ENCODE data around the gene AKAP8L. TPM values are rescaled to one million over a fixed set of nuclear protein-coding genes. Genes with fewer than 3 reads are reported as not detected.
"Not testable (repeated sequence)": the region's sequence is repeated elsewhere in the genome, so short reads cannot be mapped to it uniquely, and the experiment has no call there.

The AKAP8L gene
- total and polyA plus RNA-seq, 2 of the 8 experiments (the other 6 are each of a cell fraction or from before 2014, with no cell fraction given), result 75.1 to 138 TPM

DNA sequence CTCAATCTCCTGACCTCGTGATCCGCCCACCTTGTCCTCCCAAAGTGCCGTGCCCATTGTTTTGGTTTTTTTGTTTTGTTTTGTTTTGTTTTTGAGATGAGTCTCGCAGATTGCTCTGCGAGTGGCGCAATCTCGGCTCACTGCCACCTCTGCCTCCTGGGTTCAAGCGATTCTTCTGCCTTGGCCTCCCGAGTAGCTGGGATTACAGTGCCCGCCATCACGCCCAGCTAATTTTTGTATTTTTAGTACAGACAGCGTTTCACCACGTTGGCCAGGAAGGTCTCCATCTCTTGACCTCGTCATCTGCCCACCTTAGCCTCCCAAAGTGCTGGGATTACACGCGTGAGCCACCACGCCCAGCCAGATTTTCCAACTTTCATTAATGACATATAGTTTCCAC is 23.5 kb downstream of the AKAP8L start:
- H3K4ac ChIP-seq (replicated peaks; ENCODE audit: insufficient read length, low read depth, low read length); H3K14ac ChIP-seq (ENCODE audit: insufficient read length); H2BK20ac ChIP-seq (ENCODE audit: low read length); H3K27me3 ChIP-seq (replicated peaks in 1 of 4; ENCODE audit: control insufficient read depth in 3 of 4, extremely low read depth in 1 of 4, insufficient read depth in 3 of 4, low read length in 3 of 4); H3K23me2 ChIP-seq (ENCODE audit: low read depth, low read length); H2BK5ac ChIP-seq (ENCODE audit: low read depth, low read length); H3K4me1 ChIP-seq (replicated peaks in 1 of 4; ENCODE audit: control insufficient read depth in 3 of 4, insufficient read depth in 4 of 4, low read length in 3 of 4); CTCF ChIA-PET (ENCODE audit: partially characterized antibody); H3K4me2 ChIP-seq (ENCODE audit: insufficient read depth in 1 of 2, low read depth in 2 of 2, low read length in 2 of 2); FAIRE-seq; H3K9me3 ChIP-seq (ENCODE audit: insufficient read depth in 2 of 2, low read depth in 1 of 2, low read length in 1 of 2); H3K23ac ChIP-seq (ENCODE audit: insufficient read length); H4K5ac ChIP-seq (ENCODE audit: insufficient read length, low read depth, low read length); H4K91ac ChIP-seq (replicated peaks; ENCODE audit: insufficient read length, low read length); H2BK15ac ChIP-seq (ENCODE audit: low read length); H3K18ac ChIP-seq (ENCODE audit: extremely low read depth, low read length); H2BK120ac ChIP-seq (replicated peaks; ENCODE audit: low read depth, low read length); H4K8ac ChIP-seq (ENCODE audit: extremely low read depth, insufficient read depth, low read length); H3K79me1 ChIP-seq (ENCODE audit: low read depth, low read length); H2AK5ac ChIP-seq (ENCODE audit: low read depth, low read length); DNase-seq (ENCODE audit: low read depth in 1 of 2, low spot score in 2 of 2); H2BK12ac ChIP-seq (ENCODE audit: low read depth, low read length); H2AFZ ChIP-seq (ENCODE audit: low read length); H3K56ac ChIP-seq (replicated peaks; ENCODE audit: insufficient read length, low read depth, low read length); H3K4me3 ChIP-seq (ENCODE audit: extremely low read depth in 1 of 4, insufficient read depth in 2 of 4, low read depth in 3 of 4, low read length in 4 of 4); H3K9ac ChIP-seq (replicated peaks in 1 of 4; ENCODE audit: extremely low read depth in 1 of 4, low read depth in 3 of 4, low read length in 3 of 4); H3K27ac ChIP-seq (ENCODE audit: low read depth, low read length): not testable (repeated sequence)
- WGBS, 2 experiments (ENCODE audit: extremely low coverage in 1 of 2, insufficient coverage in 1 of 2, insufficient read length in 1 of 2, insufficient replicate concordance in 2 of 2, low coverage in 1 of 2, low lambda C conversion rate in 2 of 2, missing lambda C conversion rate in 1 of 2), result 95% methylated on average over 17 of the region's 17 CpGs; no CpG with 5 or more reads in 1 of the 2 experiments
- POLR2A ChIA-PET (ENCODE audit: partially characterized antibody), result interaction anchor here (1.5 to 7.0 kb wide), 2 partner anchors 16 to 19 kb away, joined by 5 to 36 read pairs; partner anchors contain the start of gene AKAP8
- H4K20me1 ChIP-seq (replicated peaks in 1 of 2; ENCODE audit: control insufficient read depth in 1 of 2, insufficient read depth in 2 of 2, low read length in 2 of 2), result peaks cover 10 to 13% of the 10 kb centered on the region in 2 experiments
- peaks cover 0 to 17% of the 10 kb centered on the region in 2 experiments; a peak in 2 of 4 replicates for H3K79me2 ChIP-seq (ENCODE audit: control insufficient read depth in 1 of 2, insufficient read depth in 2 of 2, low read length in 2 of 2)
- peaks cover 22 to 54% (median 42%) of the 10 kb centered on the region in 4 experiments for H3K36me3 ChIP-seq (ENCODE audit: control insufficient read depth in 2 of 4, insufficient read depth in 4 of 4, low read length in 3 of 4)

Measured in H1 (cell line).